HFF-Myc (cell line): ENCODE results near the gene MCF2L.
"Not testable (repeated sequence)": the region's sequence is repeated elsewhere in the genome, so short reads cannot be mapped to it uniquely, and the experiment has no call there.

Experiments used
- DNase-seq: peaks from one replicate; pipeline ENCODE4 v3.0.0-alpha.2; 2011; ENCODE audit warnings: low read depth; ENCODE audit errors: extremely low read depth
- H3K4me3 ChIP-seq: replicated peaks from 2 replicates; pipeline ENCODE4 v1.5.1; 2011; ENCODE audit warnings: low read depth, mild to moderate bottlenecking, control low read depth, low read length
- CTCF ChIP-seq: IDR thresholded peaks from 2 replicates; pipeline ENCODE4 v1.5.1; 2012; ENCODE audit warnings: mild to moderate bottlenecking, low read depth, low read length, control low read depth; ENCODE audit errors: missing control alignments

MCF2L gene

GRCh38 chr13:113110048-113110851, 141.2 kb downstream of the MCF2L start:
- H3K4me3 ChIP-seq: no peak overlapping the region
- TF ChIP-seq CTCF: no peak
- no peak for DNase-seq

GRCh38 chr13:113110852-113111315, 141.9 kb downstream of the MCF2L start:
- DNase-seq: no peak
- no peak overlapping the region for H3K4me3 ChIP-seq
- TF ChIP-seq CTCF: no peak

- not testable (repeated sequence) for H3K4me3 ChIP-seq, DNase-seq
Measured at GRCh38 chr13:113111821-113112220, 142.8 kb downstream of the MCF2L start.

GRCh38 chr13:113112475-113112874, 143.5 kb downstream of the MCF2L start:
- not testable (repeated sequence) for DNase-seq, H3K4me3 ChIP-seq

- H3K4me3 ChIP-seq: no peak overlapping the region
- TF ChIP-seq CTCF: no peak
- no peak for DNase-seq
Measured at GRCh38 chr13:113112893-113113845, 144.2 kb downstream of the MCF2L start.

GRCh38 chr13:113113846-113114271, 144.8 kb downstream of the MCF2L start:
- DNase-seq: no peak
- TF ChIP-seq CTCF: no peak
- no peak overlapping the region for H3K4me3 ChIP-seq

GRCh38 chr13:113114511-113115362, 145.7 kb downstream of the MCF2L start:
- no peak overlapping the region for H3K4me3 ChIP-seq
- DNase-seq: no peak
- no peak for TF ChIP-seq CTCF
